Panc1 (cell line): ENCODE data around the gene LBH. TPM values are rescaled to one million over a fixed set of nuclear protein-coding genes. Genes with fewer than 3 reads are reported as not detected.

Source experiments
- ATAC-seq: fragments of 200-7000 bp; cut with Tn5 transposase; 2 replicates; pipeline ENCODE4 v1.9.1; 2020; ENCODE audit warnings: mild to moderate bottlenecking, moderate library complexity
- BruUV-seq: library from RNA; stranded (reverse); fragments of 400-500 nt; replicated peaks from 2 replicates; lab custom pipeline; 2021; lab: Mats Ljungman, UMichigan
- CTCF ChIA-PET: fragments of 300-600 bp; sonication (Branson Sonifier 250); formaldehyde crosslinking; loops from one replicate; lab custom pipeline; 2022; ENCODE audit warnings: antibody characterized with exemption; lab: Charles Lee
- POLR2A ChIA-PET: fragments of 300-600 bp; sonication (Branson Sonifier 250); formaldehyde crosslinking; loops from one replicate; lab custom pipeline; 2022; ENCODE audit warnings: antibody characterized with exemption; lab: Charles Lee
- DNase-seq: peaks from one replicate; pipeline ENCODE4 v3.0.0-alpha.2; 2010; ENCODE audit warnings: low read depth, low spot score
- H3K27ac ChIP-seq: 2 replicates; pipeline ENCODE4 v1.5.1; 2011; ENCODE audit warnings: mild to moderate bottlenecking, low read length, inconsistent platforms
- H3K27me3 ChIP-seq: fragments of 200-500 bp; sonication (Bioruptor generic); 2 replicates; pipeline ENCODE4 v1.6.0; 2014; ENCODE audit warnings: low read length, inconsistent platforms; ENCODE audit not compliant: control insufficient read depth, insufficient read depth
- H3K36me3 ChIP-seq: fragments of 200-500 bp; sonication (Bioruptor generic); 2 replicates; pipeline ENCODE4 v1.5.1; 2014; ENCODE audit warnings: inconsistent platforms, mild to moderate bottlenecking, low read length, moderate library complexity; ENCODE audit not compliant: control insufficient read depth, insufficient read depth
- H3K4me1 ChIP-seq: 2 replicates; pipeline ENCODE4 v1.5.1; 2011; ENCODE audit warnings: inconsistent platforms, mild to moderate bottlenecking, low read length, moderate library complexity; ENCODE audit not compliant: control insufficient read depth, insufficient read depth
- H3K4me3 ChIP-seq, 2 experiments: 2 replicates each; pipeline ENCODE4 v1.5.1; 2011 to 2012; ENCODE audit warnings: low read depth in 2 of 2, low read length in 2 of 2, mild to moderate bottlenecking in 2 of 2, inconsistent platforms in 1 of 2, moderate library complexity in 1 of 2
- H3K9me3 ChIP-seq: fragments of 200-500 bp; sonication (Bioruptor generic); 2 replicates; pipeline ENCODE4 v1.5.1; 2014; ENCODE audit warnings: low read depth, mild to moderate bottlenecking, inconsistent platforms, low read length, moderate library complexity; ENCODE audit not compliant: control insufficient read depth, insufficient read depth
- POLR2AphosphoS5 ChIP-seq: IDR thresholded peaks from 2 replicates; pipeline ENCODE4 v1.6.1; 2012; ENCODE audit warnings: mild to moderate bottlenecking, low read depth, low read length, moderate library complexity
- REST ChIP-seq, 2 experiments: IDR thresholded peaks; 2 replicates each; pipeline ENCODE4 v1.6.1; 2011 to 2012; ENCODE audit warnings: low read depth in 2 of 2, control low read depth in 1 of 2, low read length in 1 of 2, mild to moderate bottlenecking in 1 of 2, moderate library complexity in 1 of 2; ENCODE audit not compliant: insufficient read depth in 1 of 2
- SIN3A ChIP-seq: IDR thresholded peaks from 2 replicates; pipeline ENCODE4 v1.6.1; 2012; ENCODE audit warnings: low read depth, mild to moderate bottlenecking, low read length, moderate library complexity, borderline replicate concordance; ENCODE audit not compliant: insufficient read depth
- TCF7L2 ChIP-seq: IDR thresholded peaks from 2 replicates; pipeline ENCODE4 v1.6.1; 2011; ENCODE audit warnings: mild to moderate bottlenecking, low read depth, low read length, inconsistent platforms
- in situ Hi-C: cut with HindIII; loops from 2 replicates; pipeline ENCODE4 v1.10.0; 2016; ENCODE audit warnings: low sequenced_read_pairs, low pct_unique_long_range_greater_than_20kb
- intact Hi-C: fragments of 100-400 bp; cut with micrococcal nuclease; formaldehyde crosslinking; loops from one replicate; pipeline ENCODE4 v1.10.0; 2022; ENCODE audit not compliant: unreplicated experiment
- total RNA-seq: library from RNA; stranded (reverse); gene quantifications from one replicate; pipeline ENCODE4 v1.2.1, GENCODE V29; 2021; ENCODE audit not compliant: unreplicated experiment
- TF ChIP-seq, protein P1 (sequence below): fragments of 450-650 bp; IDR thresholded peaks from 2 replicates; pipeline ENCODE4 v1.5.1; 2017; ENCODE audit warnings: mild to moderate bottlenecking

LBH gene
- total RNA-seq, 1 experiment from 2014 or later, result 2.2 TPM

- in situ Hi-C loops (no loop called here), intact Hi-C loops (no loop called here)
- Histone ChIP-seq H3K9me3 (no peaks in the 10 kb centered on the region), H3K4me3 (no peak overlapping the region), H3K4me1 (no peaks in the 10 kb centered on the region), H3K36me3 (no peaks in the 10 kb centered on the region), H3K27ac (no peak overlapping the region), H3K27me3 (no peaks in the 10 kb centered on the region; the same call in 1 of the 2 replicates)
- ChIA-PET POLR2A (no interaction called here), CTCF (no interaction called here)
- TF ChIP-seq POLR2AphosphoS5 (no peak), TCF7L2 (no peak), REST (IDR thresholded peaks at IDR 0.05; ENCODE audit: insufficient read depth in 1 of 2, low read depth in 2 of 2, low read length in 1 of 2) (no peak), SIN3A (no peak)
- TF ChIP-seq, protein P1, sequence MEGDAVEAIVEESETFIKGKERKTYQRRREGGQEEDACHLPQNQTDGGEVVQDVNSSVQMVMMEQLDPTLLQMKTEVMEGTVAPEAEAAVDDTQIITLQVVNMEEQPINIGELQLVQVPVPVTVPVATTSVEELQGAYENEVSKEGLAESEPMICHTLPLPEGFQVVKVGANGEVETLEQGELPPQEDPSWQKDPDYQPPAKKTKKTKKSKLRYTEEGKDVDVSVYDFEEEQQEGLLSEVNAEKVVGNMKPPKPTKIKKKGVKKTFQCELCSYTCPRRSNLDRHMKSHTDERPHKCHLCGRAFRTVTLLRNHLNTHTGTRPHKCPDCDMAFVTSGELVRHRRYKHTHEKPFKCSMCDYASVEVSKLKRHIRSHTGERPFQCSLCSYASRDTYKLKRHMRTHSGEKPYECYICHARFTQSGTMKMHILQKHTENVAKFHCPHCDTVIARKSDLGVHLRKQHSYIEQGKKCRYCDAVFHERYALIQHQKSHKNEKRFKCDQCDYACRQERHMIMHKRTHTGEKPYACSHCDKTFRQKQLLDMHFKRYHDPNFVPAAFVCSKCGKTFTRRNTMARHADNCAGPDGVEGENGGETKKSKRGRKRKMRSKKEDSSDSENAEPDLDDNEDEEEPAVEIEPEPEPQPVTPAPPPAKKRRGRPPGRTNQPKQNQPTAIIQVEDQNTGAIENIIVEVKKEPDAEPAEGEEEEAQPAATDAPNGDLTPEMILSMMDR, result no peak
- no TSS peak for BruUV-seq
- DNase-seq (no peak), ATAC-seq (no peak)
Observed at GRCh38 chr2:30264274-30264673, 32.9 kb downstream of the LBH start.

DNA sequence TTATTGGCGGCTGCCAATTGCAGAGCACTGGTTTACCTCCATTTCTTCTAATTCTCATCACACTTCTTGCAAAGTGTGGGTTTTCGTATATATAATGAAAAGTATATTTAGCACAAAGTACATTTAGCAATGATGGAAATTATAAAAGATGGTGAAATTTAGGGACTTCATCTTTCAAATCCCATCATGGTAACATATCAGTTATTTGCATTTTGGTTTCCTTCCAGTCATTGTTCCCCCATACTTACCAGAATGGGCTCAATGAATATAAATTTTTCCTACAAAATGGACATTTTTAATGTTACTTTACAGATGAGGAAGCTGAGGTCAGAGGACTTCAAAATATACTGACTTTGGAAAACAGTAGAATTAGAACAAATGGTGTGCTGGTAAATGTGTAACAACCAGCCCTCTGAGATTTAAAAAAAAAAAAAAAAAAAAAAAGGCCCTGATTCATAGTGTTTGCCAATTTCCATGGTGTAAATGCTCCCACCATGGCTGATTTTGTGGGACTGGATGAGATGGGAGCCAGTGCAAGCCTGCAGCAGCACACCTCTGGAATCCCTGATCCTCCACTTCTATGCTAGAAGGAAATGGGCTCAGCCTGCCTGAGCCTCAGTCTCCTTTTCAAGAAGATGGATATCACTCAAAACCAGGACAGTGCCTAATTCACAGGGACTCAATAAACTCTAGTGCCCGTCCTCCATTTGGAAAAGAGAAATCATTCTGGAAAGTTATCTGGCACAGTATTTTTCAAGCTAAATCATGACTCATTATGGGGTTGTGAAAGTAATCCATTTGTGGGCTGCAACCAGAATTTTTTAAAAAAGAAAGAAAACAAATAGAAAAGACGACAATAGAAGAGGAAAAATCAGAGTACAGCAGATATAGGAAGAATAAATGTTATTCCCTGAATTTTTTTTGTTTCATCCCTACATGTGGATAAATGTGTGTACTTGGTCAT lies 34.0 kb downstream of the LBH start:
- in situ Hi-C loops, result no loop called here
- H3K9me3 ChIP-seq, result no peaks in the 10 kb centered on the region
- no peak for TF ChIP-seq TCF7L2
- no peak for TF ChIP-seq SIN3A
- no peak for TF ChIP-seq POLR2AphosphoS5
- no peak for TF ChIP-seq REST (IDR thresholded peaks at IDR 0.05; ENCODE audit: insufficient read depth in 1 of 2, low read depth in 2 of 2, low read length in 1 of 2)
- H3K27me3 ChIP-seq, result no peaks in the 10 kb centered on the region; the same call in 1 of the 2 replicates
- ChIA-PET POLR2A (no interaction called here), CTCF (no interaction called here)
- ATAC-seq, result no peak
- no peak for DNase-seq
- H3K36me3 ChIP-seq, result no peaks in the 10 kb centered on the region
- H3K4me3 ChIP-seq, result no peak overlapping the region
- intact Hi-C loops, result no loop called here
- BruUV-seq, result no TSS peak
- no peak overlapping the region for H3K27ac ChIP-seq
- no peaks in the 10 kb centered on the region for H3K4me1 ChIP-seq
